A549 (cell line): ENCODE data around the gene PLA2G1B.

Experiments used
- CHD2 ChIP-seq: fragments of 150-350 bp; IDR thresholded peaks from 2 replicates; pipeline ENCODE4 v1.6.1; 2014; ENCODE audit warnings: low read length; ENCODE audit not compliant: partially characterized antibody
- CHD4 ChIP-seq: fragments of 200-600 bp; sonication (generic); IDR thresholded peaks from 2 replicates; pipeline ENCODE4 v1.6.1; 2016; ENCODE audit warnings: antibody characterized with exemption, mild to moderate bottlenecking, borderline replicate concordance
- CTCF ChIP-seq: fragments of >200 bp; sonication (Bioruptor Twin); formaldehyde crosslinking; IDR thresholded peaks from 3 replicates; pipeline ENCODE4 v1.5.1; 2016
- E2F6 ChIP-seq: IDR thresholded peaks from 2 replicates; pipeline ENCODE4 v1.6.1; 2012; ENCODE audit warnings: low read depth, borderline replicate concordance
- ELK1 ChIP-seq: fragments of 150-350 bp; IDR thresholded peaks from 2 replicates; pipeline ENCODE4 v1.6.1; 2014; ENCODE audit warnings: low read depth, mild to moderate bottlenecking, low read length
- KDM5A ChIP-seq: fragments of 200-600 bp; sonication (generic); IDR thresholded peaks from 2 replicates; pipeline ENCODE4 v1.6.1; 2016; ENCODE audit warnings: antibody characterized with exemption, mild to moderate bottlenecking
- MAX ChIP-seq: IDR thresholded peaks from 2 replicates; pipeline ENCODE4 v1.6.1; 2012
- NFE2L2 ChIP-seq: fragments of 150-350 bp; conservative IDR thresholded peaks from 2 replicates; pipeline ENCODE4 v1.6.1; 2014; ENCODE audit warnings: low read length
- POLR2A ChIP-seq: IDR thresholded peaks from 2 replicates; pipeline ENCODE4 v1.6.1; 2012; ENCODE audit warnings: mild to moderate bottlenecking, low read length
- RAD21 ChIP-seq, 2 experiments: fragments of >200 bp in 1 of 2; sonication (Bioruptor Twin) in 1 of 2; formaldehyde crosslinking in 1 of 2; IDR thresholded peaks in 1 of 2; conservative IDR thresholded peaks in 1 of 2; 2 replicates in 1 of 2; 3 replicates in 1 of 2; pipeline ENCODE4 v1.6.1; 2012 to 2018; ENCODE audit warnings: inconsistent platforms in 1 of 2
- RCOR1 ChIP-seq: fragments of 150-350 bp; IDR thresholded peaks from 2 replicates; pipeline ENCODE4 v1.6.1; 2014; ENCODE audit warnings: antibody characterized with exemption, low read length, low read depth
- REST ChIP-seq: fragments of 200-600 bp; sonication (generic); IDR thresholded peaks from 2 replicates; pipeline ENCODE4 v1.6.1; 2016; ENCODE audit warnings: antibody characterized with exemption, mild to moderate bottlenecking, moderate library complexity
- RFX5 ChIP-seq: fragments of 450-650 bp; IDR thresholded peaks from 2 replicates; pipeline ENCODE4 v1.7.1; 2014; ENCODE audit warnings: antibody characterized with exemption, mild to moderate bottlenecking, moderate library complexity

- TF ChIP-seq E2F6 (no peak), CTCF (no peak), POLR2A (no peak), REST (no peak), NFE2L2 (0 out of 2 replicates have a peak, but pooled peaks have one; percentile 3), KDM5A (no peak), RAD21 (conservative IDR thresholded peaks at IDR 0.05 in 1 of 2, IDR thresholded peaks at IDR 0.05 in 1 of 2) (no peak), ELK1 (no peak), CHD2 (no peak), RFX5 (no peak), MAX (no peak), RCOR1 (no peak), CHD4 (no peak)
Measured at GRCh38 chr12:120376934-120377572, 49.5 kb upstream of the PLA2G1B start.
